GM12878 (cell line): ENCODE results near the gene DMP1. TPM values are rescaled to one million over a fixed set of nuclear protein-coding genes. Genes with fewer than 3 reads are reported as not detected.

ENCODE experiments used
- ATAC-seq: fragments of 200-7000 bp; cut with Tn5 transposase; 3 replicates; pipeline ENCODE4 v1.9.1; 2020; ENCODE audit warnings: mild to moderate bottlenecking, moderate library complexity
- BruUV-seq: library from RNA; stranded (reverse); fragments of 400-500 nt; replicated peaks from 2 replicates; lab custom pipeline; 2021; lab: Mats Ljungman, UMichigan
- CTCF ChIA-PET: fragments of 300-600 bp; sonication (Branson Sonifier 250); formaldehyde crosslinking; extraction: SDS; loops from one replicate; lab custom pipeline; 2021; ENCODE audit warnings: inconsistent platforms; lab: Yijun Ruan, JAX
- POLR2A ChIA-PET: fragments of 350-600 bp; formaldehyde crosslinking; extraction: SDS; loops from one replicate; lab custom pipeline; 2021; ENCODE audit warnings: inconsistent platforms; lab: Charles Lee
- RAD21 ChIA-PET: fragments of 300-600 bp; sonication (Branson Sonifier 250); formaldehyde crosslinking; loops from one replicate; lab custom pipeline; 2023; ENCODE audit warnings: antibody characterized with exemption; ENCODE audit not compliant: unreplicated experiment; lab: Charles Lee
- SMC1A ChIA-PET: fragments of 300-600 bp; sonication (Branson Sonifier 250); formaldehyde crosslinking; loops from one replicate; lab custom pipeline; 2023; ENCODE audit not compliant: unreplicated experiment, uncharacterized antibody; lab: Charles Lee
- DNase-seq: peaks from one replicate; pipeline ENCODE4 v3.0.0-alpha.2; 2011; ENCODE audit warnings: low read depth, low spot score
- FAIRE-seq: peaks from 3 replicates; lab custom pipeline; 2011; peaks lifted over from hg19 to GRCh38; lab: Jason Lieb, UNC
- H2AFZ ChIP-seq: 2 replicates; pipeline ENCODE4 v1.6.0; 2011; ENCODE audit warnings: low read depth, low read length, control low read depth; ENCODE audit not compliant: control insufficient read depth
- H3K27ac ChIP-seq: 2 replicates; pipeline ENCODE4 v1.5.1; 2011; ENCODE audit warnings: control low read depth; ENCODE audit not compliant: control insufficient read depth, insufficient read depth
- H3K27me3 ChIP-seq, 2 experiments: replicated peaks in 1 of 2; 2 replicates each; pipeline versions ENCODE4 v1.6.0 to v1.6.1; 2011; ENCODE audit warnings: low read length in 1 of 2; ENCODE audit not compliant: control insufficient read depth in 2 of 2, insufficient read depth in 2 of 2
- H3K36me3 ChIP-seq, 2 experiments: 2 replicates each; pipeline ENCODE4 v1.5.1; 2011; ENCODE audit warnings: low read length in 1 of 2; ENCODE audit not compliant: control insufficient read depth in 2 of 2, insufficient read depth in 2 of 2
- H3K4me1 ChIP-seq: 2 replicates; pipeline ENCODE4 v1.6.1; 2011; ENCODE audit warnings: mild to moderate bottlenecking, low read length, moderate library complexity, mixed read lengths; ENCODE audit not compliant: control insufficient read depth, insufficient read depth
- H3K4me2 ChIP-seq: 2 replicates; pipeline ENCODE4 v1.6.0; 2011; ENCODE audit warnings: control low read depth; ENCODE audit not compliant: control insufficient read depth, insufficient read depth
- H3K4me3 ChIP-seq: fragments of 200-600 bp; sonication (generic); 2 replicates; pipeline ENCODE4 v1.5.1; 2016
- H3K79me2 ChIP-seq: 2 replicates; pipeline ENCODE4 v1.6.0; 2011; ENCODE audit warnings: low read length; ENCODE audit not compliant: control insufficient read depth, insufficient read depth
- H3K9ac ChIP-seq: 2 replicates; pipeline ENCODE4 v1.8.0; 2011; ENCODE audit warnings: low read length, control low read depth, mixed read lengths; ENCODE audit not compliant: control insufficient read depth, insufficient read depth
- H3K9me3 ChIP-seq: replicated peaks from 3 replicates; pipeline ENCODE4 v1.5.1; 2011; ENCODE audit warnings: mild to moderate bottlenecking, low read length; ENCODE audit not compliant: control insufficient read depth, insufficient read depth
- H4K20me1 ChIP-seq: 2 replicates; pipeline ENCODE4 v1.6.0; 2011; ENCODE audit not compliant: control insufficient read depth, insufficient read depth
- CREB1 ChIP-seq: IDR thresholded peaks from 2 replicates; pipeline ENCODE4 v1.6.1; 2012; ENCODE audit warnings: low read depth, mild to moderate bottlenecking, inconsistent platforms
- CREM ChIP-seq: IDR thresholded peaks from 2 replicates; pipeline ENCODE4 v1.6.1; 2014; ENCODE audit warnings: antibody characterized with exemption, low read depth
- HCFC1 ChIP-seq: fragments of 150-350 bp; IDR thresholded peaks from 2 replicates; pipeline ENCODE4 v1.6.1; 2014; ENCODE audit warnings: low read length
- HDAC2 ChIP-seq: fragments of 200-600 bp; sonication (generic); IDR thresholded peaks from 2 replicates; pipeline ENCODE4 v1.6.1; 2017
- YY1 ChIP-seq: IDR thresholded peaks from 2 replicates; pipeline ENCODE4 v1.6.1; 2011; ENCODE audit warnings: low read depth, mild to moderate bottlenecking, low read length
- ZBED1 ChIP-seq: IDR thresholded peaks from 2 replicates; pipeline ENCODE4 v1.6.1; 2016; ENCODE audit warnings: borderline replicate concordance
- ZNF687 ChIP-seq: fragments of 450-650 bp; IDR thresholded peaks from 2 replicates; pipeline ENCODE4 v1.6.1; 2017; ENCODE audit warnings: mild to moderate bottlenecking, moderate library complexity
- WGBS: methylation state at CpG from one replicate; pipeline ENCODE4 v1.1.6; 2016; ENCODE audit warnings: low lambda C conversion rate; ENCODE audit not compliant: insufficient replicate concordance, insufficient coverage; ENCODE audit errors: missing lambda C conversion rate; 5-methylcytosine and 5-hydroxymethylcytosine counted together
- in situ Hi-C: fragments of 300-500 bp; cut with MboI; formaldehyde crosslinking; loops from 9 replicates; pipeline ENCODE4 v1.14.3; 2018; ENCODE audit warnings: mixed read lengths
- intact Hi-C: fragments of 100-400 bp; cut with micrococcal nuclease; formaldehyde crosslinking; loops from one replicate; pipeline ENCODE4 v1.14.2; 2022; ENCODE audit not compliant: unreplicated experiment
- polyA plus RNA-seq, 11 experiments: library from polyadenylated mRNA; depleted of rRNA in 4 of 11; unstranded in 6 of 11; stranded (reverse) in 5 of 11; fragments of >200 nt; fragmentation: Nextera tagmentation in 4 of 11; fragmentation: Illumina TruSeq in 1 of 11; extraction: Ambion mirVana in 4 of 11; extraction: Trizol in 1 of 11; gene quantifications; 1 replicate in 1 of 11; 2 replicates in 10 of 11; pipeline versions ENCODE4 v1.2.1 to v1.2.3, GENCODE V29; 2011 to 2016; ENCODE audit warnings: inconsistent platforms in 2 of 11, missing spikeins in 2 of 11, low read depth in 1 of 11
- total RNA-seq, 4 experiments: library from RNA; depleted of rRNA in 3 of 4; stranded (reverse); fragments of >200 nt in 3 of 4; fragmentation: Illumina TruSeq in 1 of 4; extraction: Trizol in 1 of 4; gene quantifications; 2 replicates each; pipeline versions ENCODE4 v1.2.1 to v1.2.3, GENCODE V29; 2013 to 2021
- TF ChIP-seq, protein P1 (sequence below): IDR thresholded peaks from 2 replicates; pipeline ENCODE4 v1.6.1; 2011; ENCODE audit warnings: borderline replicate concordance, low read depth, mild to moderate bottlenecking, moderate library complexity, low read length; ENCODE audit not compliant: insufficient read depth, poor library complexity, severe bottlenecking
- TF ChIP-seq, protein P2 (sequence below): fragments of 450-650 bp; formaldehyde crosslinking; IDR thresholded peaks from 2 replicates; pipeline ENCODE4 v1.4.0; 2020; ENCODE audit warnings: mild to moderate bottlenecking, moderate library complexity

Gene DMP1
- total and polyA plus RNA-seq, 10 of the 15 experiments (the other 5 are each of a cell fraction or from before 2014, with no cell fraction given): not detected

DNA sequence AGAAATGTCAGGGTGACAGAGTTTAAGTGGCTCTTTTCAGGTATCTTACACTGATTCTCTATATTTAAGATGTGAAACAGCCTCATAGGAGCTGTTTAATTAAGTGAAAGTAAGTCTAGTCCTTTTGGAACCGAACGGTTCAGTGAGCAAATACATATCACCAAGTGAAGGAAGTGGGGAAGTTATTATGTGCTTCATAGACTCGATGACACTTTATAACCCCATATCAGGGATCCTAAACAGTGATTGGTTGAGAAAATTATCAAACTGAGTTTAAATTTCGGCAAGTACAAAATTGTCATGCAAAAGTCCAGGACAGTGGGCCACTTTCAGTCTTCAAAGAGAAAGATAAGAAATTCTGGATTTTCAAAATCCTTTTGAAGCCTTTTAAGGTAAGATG lies 41.9 kb upstream of the DMP1 start, which contains the start of gene DSPP:
TSS of gene DSPP (plus strand) at position 301 of the 400 bp plus-strand sequence. CDS start 2,380 bp downstream, outside the sequence.
- in situ Hi-C loops: no loop called here
- H3K79me2 ChIP-seq: no peaks in the 10 kb centered on the region
- POLR2A ChIA-PET: no interaction called here
- intact Hi-C loops: no loop called here
- FAIRE-seq (no peak), DNase-seq (no peak), ATAC-seq (no peak)
- CTCF ChIA-PET: no interaction called here
- H3K36me3 ChIP-seq: no peaks in the 10 kb centered on the region
- H3K27ac ChIP-seq: no peak within 1 kb of the TSS
- no TSS peak for BruUV-seq
- TF ChIP-seq CREB1 (no peak), ZBED1 (no peak), HCFC1 (no peak), ZNF687 (no peak), YY1 (no peak), CREM (no peak), HDAC2 (no peak)
- TF ChIP-seq, protein P1, sequence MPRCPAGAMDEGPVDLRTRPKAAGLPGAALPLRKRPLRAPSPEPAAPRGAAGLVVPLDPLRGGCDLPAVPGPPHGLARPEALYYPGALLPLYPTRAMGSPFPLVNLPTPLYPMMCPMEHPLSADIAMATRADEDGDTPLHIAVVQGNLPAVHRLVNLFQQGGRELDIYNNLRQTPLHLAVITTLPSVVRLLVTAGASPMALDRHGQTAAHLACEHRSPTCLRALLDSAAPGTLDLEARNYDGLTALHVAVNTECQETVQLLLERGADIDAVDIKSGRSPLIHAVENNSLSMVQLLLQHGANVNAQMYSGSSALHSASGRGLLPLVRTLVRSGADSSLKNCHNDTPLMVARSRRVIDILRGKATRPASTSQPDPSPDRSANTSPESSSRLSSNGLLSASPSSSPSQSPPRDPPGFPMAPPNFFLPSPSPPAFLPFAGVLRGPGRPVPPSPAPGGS: no peak
- TF ChIP-seq, protein P2, sequence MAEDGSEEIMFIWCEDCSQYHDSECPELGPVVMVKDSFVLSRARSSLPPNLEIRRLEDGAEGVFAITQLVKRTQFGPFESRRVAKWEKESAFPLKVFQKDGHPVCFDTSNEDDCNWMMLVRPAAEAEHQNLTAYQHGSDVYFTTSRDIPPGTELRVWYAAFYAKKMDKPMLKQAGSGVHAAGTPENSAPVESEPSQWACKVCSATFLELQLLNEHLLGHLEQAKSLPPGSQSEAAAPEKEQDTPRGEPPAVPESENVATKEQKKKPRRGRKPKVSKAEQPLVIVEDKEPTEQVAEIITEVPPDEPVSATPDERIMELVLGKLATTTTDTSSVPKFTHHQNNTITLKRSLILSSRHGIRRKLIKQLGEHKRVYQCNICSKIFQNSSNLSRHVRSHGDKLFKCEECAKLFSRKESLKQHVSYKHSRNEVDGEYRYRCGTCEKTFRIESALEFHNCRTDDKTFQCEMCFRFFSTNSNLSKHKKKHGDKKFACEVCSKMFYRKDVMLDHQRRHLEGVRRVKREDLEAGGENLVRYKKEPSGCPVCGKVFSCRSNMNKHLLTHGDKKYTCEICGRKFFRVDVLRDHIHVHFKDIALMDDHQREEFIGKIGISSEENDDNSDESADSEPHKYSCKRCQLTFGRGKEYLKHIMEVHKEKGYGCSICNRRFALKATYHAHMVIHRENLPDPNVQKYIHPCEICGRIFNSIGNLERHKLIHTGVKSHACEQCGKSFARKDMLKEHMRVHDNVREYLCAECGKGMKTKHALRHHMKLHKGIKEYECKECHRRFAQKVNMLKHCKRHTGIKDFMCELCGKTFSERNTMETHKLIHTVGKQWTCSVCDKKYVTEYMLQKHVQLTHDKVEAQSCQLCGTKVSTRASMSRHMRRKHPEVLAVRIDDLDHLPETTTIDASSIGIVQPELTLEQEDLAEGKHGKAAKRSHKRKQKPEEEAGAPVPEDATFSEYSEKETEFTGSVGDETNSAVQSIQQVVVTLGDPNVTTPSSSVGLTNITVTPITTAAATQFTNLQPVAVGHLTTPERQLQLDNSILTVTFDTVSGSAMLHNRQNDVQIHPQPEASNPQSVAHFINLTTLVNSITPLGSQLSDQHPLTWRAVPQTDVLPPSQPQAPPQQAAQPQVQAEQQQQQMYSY (CRISPR knock-in tag): no peak
- H3K4me3 ChIP-seq: no peak within 1 kb of the TSS
- no peak within 1 kb of the TSS for H3K9ac ChIP-seq
- SMC1A ChIA-PET: no interaction called here
- WGBS: 27% methylated on average over 4 of the region's 4 CpGs
- no peaks in the 10 kb centered on the region for H3K27me3 ChIP-seq
- RAD21 ChIA-PET: no interaction called here
- no peak within 1 kb of the TSS for H3K4me2 ChIP-seq
- no peaks in the 10 kb centered on the region for H4K20me1 ChIP-seq
- no peaks in the 10 kb centered on the region for H3K4me1 ChIP-seq
- H3K9me3 ChIP-seq: no peaks in the 10 kb centered on the region
- H2AFZ ChIP-seq: no peak within 1 kb of the TSS
